PC-9 (cell line): ENCODE data around the gene ERRFI1.

Source experiments
- CTCF ChIP-seq: fragments of 200-600 bp; sonication (generic); conservative IDR thresholded peaks from 2 replicates; pipeline ENCODE4 v1.6.1; 2017; ENCODE audit warnings: mixed run types, antibody characterized with exemption, mild to moderate bottlenecking, moderate library complexity
- EZH2 ChIP-seq: fragments of 200-600 bp; sonication (generic); IDR thresholded peaks from 2 replicates; pipeline ENCODE4 v1.8.0; 2017; ENCODE audit warnings: antibody characterized with exemption, low read depth

DNA sequence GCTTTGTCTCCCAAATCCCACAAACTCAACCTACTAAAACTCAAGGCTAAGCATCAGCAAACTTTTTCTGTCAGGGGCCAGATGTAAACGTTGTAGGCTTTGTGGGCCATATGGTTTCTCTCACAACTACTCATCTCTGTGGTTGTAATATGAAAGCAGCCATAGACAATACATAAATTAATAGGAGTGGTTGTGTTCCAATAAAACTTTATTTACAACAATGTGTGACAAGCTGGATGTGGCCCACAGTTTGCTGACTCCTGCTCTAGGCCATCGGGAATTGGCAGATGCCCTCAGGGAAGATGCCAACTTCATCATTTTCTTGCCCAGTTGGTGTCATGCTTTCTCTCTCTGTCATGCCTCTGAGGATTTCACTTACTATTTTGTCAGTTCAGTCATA, 17.5 kb upstream of the ERRFI1 start:
- no peak for TF ChIP-seq EZH2
- TF ChIP-seq CTCF = no peak
